ENCODE results near the gene ATP5MC2. TPM values are rescaled to one million over a fixed set of nuclear protein-coding genes. Genes with fewer than 3 reads are reported as not detected.

The ATP5MC2 gene
- total and polyA plus RNA-seq, 10 of the 15 experiments (the other 5 are each of a cell fraction or from before 2014, with no cell fraction given): 379 to 1,090 (median 525) TPM

- H3K36me3 ChIP-seq (ENCODE audit: control insufficient read depth in 2 of 2, insufficient read depth in 2 of 2, low read length in 1 of 2): no peaks in the 10 kb centered on the region
- H3K27me3 ChIP-seq (replicated peaks in 1 of 2; ENCODE audit: control insufficient read depth in 2 of 2, insufficient read depth in 2 of 2, low read length in 1 of 2): peaks cover 0 to 6% of the 10 kb centered on the region in 2 experiments; a peak in 1 of 4 replicates
- no peak for ATAC-seq
- ChIA-PET SMC1A (ENCODE audit: uncharacterized antibody, unreplicated experiment) (interaction anchor here (2.9 kb wide), 1 partner anchor 38 kb away, joined by 18 read pairs; no protein-coding TSS in a partner anchor), RAD21 (ENCODE audit: unreplicated experiment) (interaction anchor here (0.5 to 1.6 kb wide), 3 partner anchors 40 to 321 kb away, joined by 4 to 7 read pairs (median 5); no protein-coding TSS in a partner anchor), POLR2A (no interaction called here), CTCF (interaction anchor here (1.3 to 6.9 kb wide), 3 partner anchors 22 to 51 kb away, joined by 4 to 101 read pairs (median 11); no protein-coding TSS in a partner anchor)
- no peaks in the 10 kb centered on the region for H3K9me3 ChIP-seq (replicated peaks; ENCODE audit: control insufficient read depth, insufficient read depth, low read length)
- H3K4me1 ChIP-seq (ENCODE audit: control insufficient read depth, insufficient read depth, low read length): no peaks in the 10 kb centered on the region
- no peak for DNase-seq (ENCODE audit: low read depth, low spot score)
- BruUV-seq (replicated peaks): no TSS peak
- H3K4me2 ChIP-seq (ENCODE audit: control insufficient read depth, insufficient read depth): no peak overlapping the region
- no peak overlapping the region for H3K4me3 ChIP-seq
- in situ Hi-C loops (cut with MboI): no loop called here
- FAIRE-seq: no peak
- H3K9ac ChIP-seq (ENCODE audit: control insufficient read depth, insufficient read depth, low read length): no peak overlapping the region
- no peaks in the 10 kb centered on the region for H4K20me1 ChIP-seq (ENCODE audit: control insufficient read depth, insufficient read depth)
- no peak overlapping the region for H3K27ac ChIP-seq (ENCODE audit: control insufficient read depth, insufficient read depth)
- intact Hi-C loops (cut with micrococcal nuclease; ENCODE audit: unreplicated experiment): loop anchor here (10.0 kb wide), 2 partner anchors 279 to 509 kb away; partner anchors contain the start of gene HOXC10
- 0% methylated on average over 1 of the region's 1 CpG for WGBS (ENCODE audit: insufficient coverage, insufficient replicate concordance, low lambda C conversion rate, missing lambda C conversion rate)
- no peak overlapping the region for H2AFZ ChIP-seq (ENCODE audit: control insufficient read depth, low read depth, low read length)
- H3K79me2 ChIP-seq (ENCODE audit: control insufficient read depth, insufficient read depth, low read length): no peaks in the 10 kb centered on the region
- TF ChIP-seq BACH1 (IDR thresholded peaks at IDR 0.05; ENCODE audit: borderline replicate concordance) (no peak), ZBTB4 (CRISPR knock-in tag; IDR thresholded peaks at IDR 0.05) (no peak), SIN3A (IDR thresholded peaks at IDR 0.05; ENCODE audit: low read depth, low read length) (no peak), FOS (IDR thresholded peaks at IDR 0.05; ENCODE audit: borderline replicate concordance, extremely low read depth, insufficient read length) (no peak), ZSCAN29 (IDR thresholded peaks at IDR 0.05) (no peak), CBX5 (IDR thresholded peaks at IDR 0.05; ENCODE audit: low read depth) (no peak), SP1 (IDR thresholded peaks at IDR 0.05; ENCODE audit: low read depth, low read length) (no peak), E4F1 (IDR thresholded peaks at IDR 0.05; ENCODE audit: borderline replicate concordance, partially characterized antibody) (no peak), HCFC1 (IDR thresholded peaks at IDR 0.05; ENCODE audit: low read length) (no peak), CHD2 (IDR thresholded peaks at IDR 0.05; ENCODE audit: borderline replicate concordance, low read depth, low read length) (no peak), YY1 (IDR thresholded peaks at IDR 0.05; ENCODE audit: low read depth, low read length) (no peak)
- TF ChIP-seq, protein P1, sequence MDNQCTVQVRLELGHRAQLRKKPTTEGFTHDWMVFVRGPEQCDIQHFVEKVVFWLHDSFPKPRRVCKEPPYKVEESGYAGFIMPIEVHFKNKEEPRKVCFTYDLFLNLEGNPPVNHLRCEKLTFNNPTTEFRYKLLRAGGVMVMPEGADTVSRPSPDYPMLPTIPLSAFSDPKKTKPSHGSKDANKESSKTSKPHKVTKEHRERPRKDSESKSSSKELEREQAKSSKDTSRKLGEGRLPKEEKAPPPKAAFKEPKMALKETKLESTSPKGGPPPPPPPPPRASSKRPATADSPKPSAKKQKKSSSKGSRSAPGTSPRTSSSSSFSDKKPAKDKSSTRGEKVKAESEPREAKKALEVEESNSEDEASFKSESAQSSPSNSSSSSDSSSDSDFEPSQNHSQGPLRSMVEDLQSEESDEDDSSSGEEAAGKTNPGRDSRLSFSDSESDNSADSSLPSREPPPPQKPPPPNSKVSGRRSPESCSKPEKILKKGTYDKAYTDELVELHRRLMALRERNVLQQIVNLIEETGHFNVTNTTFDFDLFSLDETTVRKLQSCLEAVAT (IDR thresholded peaks at IDR 0.05): no peak
- TF ChIP-seq, protein P2, sequence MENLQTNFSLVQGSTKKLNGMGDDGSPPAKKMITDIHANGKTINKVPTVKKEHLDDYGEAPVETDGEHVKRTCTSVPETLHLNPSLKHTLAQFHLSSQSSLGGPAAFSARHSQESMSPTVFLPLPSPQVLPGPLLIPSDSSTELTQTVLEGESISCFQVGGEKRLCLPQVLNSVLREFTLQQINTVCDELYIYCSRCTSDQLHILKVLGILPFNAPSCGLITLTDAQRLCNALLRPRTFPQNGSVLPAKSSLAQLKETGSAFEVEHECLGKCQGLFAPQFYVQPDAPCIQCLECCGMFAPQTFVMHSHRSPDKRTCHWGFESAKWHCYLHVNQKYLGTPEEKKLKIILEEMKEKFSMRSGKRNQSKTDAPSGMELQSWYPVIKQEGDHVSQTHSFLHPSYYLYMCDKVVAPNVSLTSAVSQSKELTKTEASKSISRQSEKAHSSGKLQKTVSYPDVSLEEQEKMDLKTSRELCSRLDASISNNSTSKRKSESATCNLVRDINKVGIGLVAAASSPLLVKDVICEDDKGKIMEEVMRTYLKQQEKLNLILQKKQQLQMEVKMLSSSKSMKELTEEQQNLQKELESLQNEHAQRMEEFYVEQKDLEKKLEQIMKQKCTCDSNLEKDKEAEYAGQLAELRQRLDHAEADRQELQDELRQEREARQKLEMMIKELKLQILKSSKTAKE (IDR thresholded peaks at IDR 0.05; ENCODE audit: low read depth, poor library complexity, severe bottlenecking): no peak
These were observed 30.2 kb upstream of the ATP5MC2 start for GRCh38 chr12:53706080-53706479.
